ENCODE measurements around the gene FOXD4L3. TPM values are rescaled to one million over a fixed set of nuclear protein-coding genes. Genes with fewer than 3 reads are reported as not detected.
A peak's percentile ranks its signal among the peaks of the same experiment; 100 is the strongest.
"Not testable (repeated sequence)": the region's sequence is repeated elsewhere in the genome, so short reads cannot be mapped to it uniquely, and the experiment has no call there.

Gene FOXD4L3
- total and polyA plus RNA-seq, 10 of the 15 experiments (the other 5 are each of a cell fraction or from before 2014, with no cell fraction given), result 0.08 to 0.11 TPM; not detected in 8

- H3K4me1 ChIP-seq (ENCODE audit: control insufficient read depth, insufficient read depth, low read length); RAD21 ChIA-PET (ENCODE audit: unreplicated experiment): not testable (repeated sequence)
Measured at GRCh38 chr9:68307654-68308053, 5.0 kb downstream of the FOXD4L3 start.

GRCh38 chr9:68311208-68311607 lies 8.5 kb downstream of the FOXD4L3 start:
- H4K20me1 ChIP-seq (ENCODE audit: control insufficient read depth, insufficient read depth); SMC1A ChIA-PET (ENCODE audit: uncharacterized antibody, unreplicated experiment); POLR2A ChIA-PET; H3K4me3 ChIP-seq; H3K9ac ChIP-seq (ENCODE audit: control insufficient read depth, insufficient read depth, low read length); FAIRE-seq; CTCF ChIA-PET; H3K79me2 ChIP-seq (ENCODE audit: control insufficient read depth, insufficient read depth, low read length); H2AFZ ChIP-seq (ENCODE audit: control insufficient read depth, low read depth, low read length); H3K9me3 ChIP-seq (replicated peaks; ENCODE audit: control insufficient read depth, insufficient read depth, low read length); H3K27me3 ChIP-seq (replicated peaks in 1 of 2; ENCODE audit: control insufficient read depth in 2 of 2, insufficient read depth in 2 of 2, low read length in 1 of 2); H3K4me1 ChIP-seq (ENCODE audit: control insufficient read depth, insufficient read depth, low read length); BruUV-seq (replicated peaks); H3K36me3 ChIP-seq (ENCODE audit: control insufficient read depth in 2 of 2, insufficient read depth in 2 of 2, low read length in 1 of 2); in situ Hi-C loops (cut with MboI); H3K4me2 ChIP-seq (ENCODE audit: control insufficient read depth, insufficient read depth); H3K27ac ChIP-seq (ENCODE audit: control insufficient read depth, insufficient read depth); RAD21 ChIA-PET (ENCODE audit: unreplicated experiment); intact Hi-C loops (cut with micrococcal nuclease; ENCODE audit: unreplicated experiment); DNase-seq (ENCODE audit: low read depth, low spot score); ATAC-seq: not testable (repeated sequence)
- no CpG with 5 or more reads among the region's 5 CpGs for WGBS (ENCODE audit: insufficient coverage, insufficient replicate concordance, low lambda C conversion rate, missing lambda C conversion rate)

More at GRCh38 chr9:68307654-68308053, 5.0 kb downstream of the FOXD4L3 start:
- H3K9ac ChIP-seq (ENCODE audit: control insufficient read depth, insufficient read depth, low read length); H3K4me2 ChIP-seq (ENCODE audit: control insufficient read depth, insufficient read depth); BruUV-seq (replicated peaks); CTCF ChIA-PET; H2AFZ ChIP-seq (ENCODE audit: control insufficient read depth, low read depth, low read length); intact Hi-C loops (cut with micrococcal nuclease; ENCODE audit: unreplicated experiment); H3K4me3 ChIP-seq; H3K36me3 ChIP-seq (ENCODE audit: control insufficient read depth in 2 of 2, insufficient read depth in 2 of 2, low read length in 1 of 2); DNase-seq (ENCODE audit: low read depth, low spot score); H3K27me3 ChIP-seq (replicated peaks in 1 of 2; ENCODE audit: control insufficient read depth in 2 of 2, insufficient read depth in 2 of 2, low read length in 1 of 2); FAIRE-seq; in situ Hi-C loops (cut with MboI); H4K20me1 ChIP-seq (ENCODE audit: control insufficient read depth, insufficient read depth); H3K9me3 ChIP-seq (replicated peaks; ENCODE audit: control insufficient read depth, insufficient read depth, low read length); POLR2A ChIA-PET; SMC1A ChIA-PET (ENCODE audit: uncharacterized antibody, unreplicated experiment); H3K79me2 ChIP-seq (ENCODE audit: control insufficient read depth, insufficient read depth, low read length); H3K27ac ChIP-seq (ENCODE audit: control insufficient read depth, insufficient read depth): not testable (repeated sequence)
- 51% methylated on average over 15 of the region's 21 CpGs for WGBS (ENCODE audit: insufficient coverage, insufficient replicate concordance, low lambda C conversion rate, missing lambda C conversion rate)
- peak; percentile 40 for ATAC-seq

GRCh38 chr9:68318209-68318608 lies 15.5 kb downstream of the FOXD4L3 start:
- H4K20me1 ChIP-seq (ENCODE audit: control insufficient read depth, insufficient read depth); SMC1A ChIA-PET (ENCODE audit: uncharacterized antibody, unreplicated experiment); H3K27me3 ChIP-seq (replicated peaks in 1 of 2; ENCODE audit: control insufficient read depth in 2 of 2, insufficient read depth in 2 of 2, low read length in 1 of 2); RAD21 ChIA-PET (ENCODE audit: unreplicated experiment); H3K4me2 ChIP-seq (ENCODE audit: control insufficient read depth, insufficient read depth); H2AFZ ChIP-seq (ENCODE audit: control insufficient read depth, low read depth, low read length); BruUV-seq (replicated peaks); ATAC-seq; H3K9me3 ChIP-seq (replicated peaks; ENCODE audit: control insufficient read depth, insufficient read depth, low read length); intact Hi-C loops (cut with micrococcal nuclease; ENCODE audit: unreplicated experiment); DNase-seq (ENCODE audit: low read depth, low spot score); H3K27ac ChIP-seq (ENCODE audit: control insufficient read depth, insufficient read depth); POLR2A ChIA-PET; H3K4me3 ChIP-seq; H3K36me3 ChIP-seq (ENCODE audit: control insufficient read depth in 2 of 2, insufficient read depth in 2 of 2, low read length in 1 of 2); H3K79me2 ChIP-seq (ENCODE audit: control insufficient read depth, insufficient read depth, low read length); H3K9ac ChIP-seq (ENCODE audit: control insufficient read depth, insufficient read depth, low read length); in situ Hi-C loops (cut with MboI); CTCF ChIA-PET; H3K4me1 ChIP-seq (ENCODE audit: control insufficient read depth, insufficient read depth, low read length); FAIRE-seq: not testable (repeated sequence)
- WGBS (ENCODE audit: insufficient coverage, insufficient replicate concordance, low lambda C conversion rate, missing lambda C conversion rate), result 63% methylated on average over 9 of the region's 10 CpGs

GRCh38 chr9:68323749-68324148 lies 21.1 kb downstream of the FOXD4L3 start:
- POLR2A ChIA-PET; H3K27ac ChIP-seq (ENCODE audit: control insufficient read depth, insufficient read depth); in situ Hi-C loops (cut with MboI); SMC1A ChIA-PET (ENCODE audit: uncharacterized antibody, unreplicated experiment); H3K9ac ChIP-seq (ENCODE audit: control insufficient read depth, insufficient read depth, low read length); H4K20me1 ChIP-seq (ENCODE audit: control insufficient read depth, insufficient read depth); H3K27me3 ChIP-seq (replicated peaks in 1 of 2; ENCODE audit: control insufficient read depth in 2 of 2, insufficient read depth in 2 of 2, low read length in 1 of 2); H3K4me1 ChIP-seq (ENCODE audit: control insufficient read depth, insufficient read depth, low read length); CTCF ChIA-PET; H3K4me3 ChIP-seq; intact Hi-C loops (cut with micrococcal nuclease; ENCODE audit: unreplicated experiment); RAD21 ChIA-PET (ENCODE audit: unreplicated experiment); DNase-seq (ENCODE audit: low read depth, low spot score); H3K79me2 ChIP-seq (ENCODE audit: control insufficient read depth, insufficient read depth, low read length); H2AFZ ChIP-seq (ENCODE audit: control insufficient read depth, low read depth, low read length); H3K9me3 ChIP-seq (replicated peaks; ENCODE audit: control insufficient read depth, insufficient read depth, low read length); BruUV-seq (replicated peaks); H3K36me3 ChIP-seq (ENCODE audit: control insufficient read depth in 2 of 2, insufficient read depth in 2 of 2, low read length in 1 of 2); H3K4me2 ChIP-seq (ENCODE audit: control insufficient read depth, insufficient read depth); ATAC-seq; FAIRE-seq: not testable (repeated sequence)
- WGBS (ENCODE audit: insufficient coverage, insufficient replicate concordance, low lambda C conversion rate, missing lambda C conversion rate), result 33% methylated on average over 3 of the region's 24 CpGs

Measured in GM12878 (cell line).